Tibial artery (tissue), 4 donors: ENCODE results near the gene GPR32.

ENCODE experiments used
- DNase-seq, 2 donors: peaks; one replicate each; pipeline ENCODE4 v3.0.0-alpha.2; 2019
- H3K27ac ChIP-seq, 2 donors: fragments of 200-600 bp; sonication (generic) in 1 of 2; 1 replicate in 1 of 2; 2 replicates in 1 of 2; pipeline ENCODE4 v1.5.1; 2018 to 2019; ENCODE audit warnings: mild to moderate bottlenecking in 1 of 2
- H3K27me3 ChIP-seq, 2 donors: fragments of 200-600 bp; sonication (generic) in 1 of 2; one replicate each; pipeline versions ENCODE4 v1.5.1 to v1.6.0; 2016 to 2019
- H3K36me3 ChIP-seq, 3 donors: fragments of 200-600 bp; sonication (generic) in 2 of 3; one replicate each; pipeline ENCODE4 v1.5.1; 2016 to 2019; ENCODE audit warnings: mild to moderate bottlenecking in 2 of 3
- H3K4me1 ChIP-seq, 4 donors: fragments of 200-600 bp; sonication (generic) in 2 of 4; 1 replicate in 3 of 4; 2 replicates in 1 of 4; pipeline ENCODE4 v1.5.1; 2016 to 2019
- H3K4me3 ChIP-seq, 2 donors: fragments of 200-600 bp; sonication (generic) in 1 of 2; 1 replicate in 1 of 2; 2 replicates in 1 of 2; pipeline ENCODE4 v1.5.1; 2018 to 2019; ENCODE audit warnings: mild to moderate bottlenecking in 2 of 2
- H3K9me3 ChIP-seq, 3 donors: fragments of 200-600 bp; sonication (generic) in 1 of 3; one replicate each; pipeline ENCODE4 v1.5.1; 2016 to 2019
- CTCF ChIP-seq, 2 experiments: fragments of 200-600 bp in 1 of 2; fragments of 450-650 bp in 1 of 2; IDR thresholded peaks; one replicate each; pipeline ENCODE4 v1.5.1; 2017 to 2019; ENCODE audit warnings: antibody characterized with exemption in 2 of 2, mild to moderate bottlenecking in 1 of 2, moderate library complexity in 1 of 2
- intact Hi-C: fragments of 100-400 bp; cut with DNase I; formaldehyde crosslinking; loops from one replicate; pipeline ENCODE4 v1.15.0; 2023; ENCODE audit warnings: low total_unique reads

GPR32 gene

GRCh38 chr19:50796128-50796633, 25.9 kb downstream of the GPR32 start:
- peaks cover 21 to 58% (median 39%) of the 10 kb centered on the region in 3 donors for H3K36me3 ChIP-seq
- TF ChIP-seq CTCF (IDR thresholded peaks at IDR 0.05), result no peak
- peaks cover 0 to 6% (median 0%) of the 10 kb centered on the region in 4 donors for H3K4me1 ChIP-seq
- H3K4me3 ChIP-seq, result no peak overlapping the region
- H3K27ac ChIP-seq, result no peak overlapping the region
- intact Hi-C loops, result no loop called here
- peaks cover 0 to 8% of the 10 kb centered on the region in 2 donors for H3K27me3 ChIP-seq
- no peak for DNase-seq
- no peaks in the 10 kb centered on the region for H3K9me3 ChIP-seq

- H3K4me3 ChIP-seq, result no peak overlapping the region
- no peak for TF ChIP-seq CTCF (IDR thresholded peaks at IDR 0.05)
- H3K4me1 ChIP-seq, result peaks cover 0 to 6% (median 0%) of the 10 kb centered on the region in 4 donors
- H3K9me3 ChIP-seq, result no peaks in the 10 kb centered on the region
- H3K27ac ChIP-seq, result no peak overlapping the region
- peaks cover 0 to 5% of the 10 kb centered on the region in 2 donors for H3K27me3 ChIP-seq
- H3K36me3 ChIP-seq, result peaks cover 22 to 64% (median 41%) of the 10 kb centered on the region in 3 donors
- intact Hi-C loops, result no loop called here
- no peak for DNase-seq
Measured at GRCh38 chr19:50796634-50797428, 26.6 kb downstream of the GPR32 start.

GRCh38 chr19:50797429-50797780, 27.1 kb downstream of the GPR32 start:
- H3K27ac ChIP-seq, result no peak overlapping the region
- no peak overlapping the region for H3K4me3 ChIP-seq
- peaks cover 0 to 10% (median 2%) of the 10 kb centered on the region in 4 donors for H3K4me1 ChIP-seq
- no peaks in the 10 kb centered on the region for H3K9me3 ChIP-seq
- no peak for DNase-seq
- intact Hi-C loops, result no loop called here
- H3K27me3 ChIP-seq, result no peaks in the 10 kb centered on the region
- H3K36me3 ChIP-seq, result peaks cover 22 to 69% (median 41%) of the 10 kb centered on the region in 3 donors
- TF ChIP-seq CTCF (IDR thresholded peaks at IDR 0.05), result no peak

- Histone ChIP-seq H3K27me3 (no peaks in the 10 kb centered on the region), H3K4me1 (peaks cover 0 to 16% (median 8%) of the 10 kb centered on the region in 4 donors), H3K4me3 (no peak overlapping the region), H3K36me3 (peaks cover 22 to 69% (median 41%) of the 10 kb centered on the region in 3 donors), H3K9me3 (no peaks in the 10 kb centered on the region), H3K27ac (no peak overlapping the region)
- no peak for TF ChIP-seq CTCF (IDR thresholded peaks at IDR 0.05)
- no peak for DNase-seq
- intact Hi-C loops, result no loop called here
Measured at GRCh38 chr19:50797781-50798658, 27.8 kb downstream of the GPR32 start.

GRCh38 chr19:50798659-50799546, 28.6 kb downstream of the GPR32 start:
- H3K4me1 ChIP-seq, result peaks cover 0 to 25% (median 17%) of the 10 kb centered on the region in 4 donors
- no peak for DNase-seq
- H3K9me3 ChIP-seq, result no peaks in the 10 kb centered on the region
- TF ChIP-seq CTCF (IDR thresholded peaks at IDR 0.05), result no peak
- H3K27ac ChIP-seq, result no peak overlapping the region
- intact Hi-C loops, result no loop called here
- H3K36me3 ChIP-seq, result peaks cover 22 to 69% (median 41%) of the 10 kb centered on the region in 3 donors
- no peak overlapping the region for H3K4me3 ChIP-seq
- H3K27me3 ChIP-seq, result no peaks in the 10 kb centered on the region
